ENCODE measurements around the gene SLC26A11.
A peak's percentile ranks its signal among the peaks of the same experiment; 100 is the strongest.

Gene SLC26A11
- total RNA-seq = 102 reads per million, percentile 83 among the genes with 10 or more reads in this experiment

DNA sequence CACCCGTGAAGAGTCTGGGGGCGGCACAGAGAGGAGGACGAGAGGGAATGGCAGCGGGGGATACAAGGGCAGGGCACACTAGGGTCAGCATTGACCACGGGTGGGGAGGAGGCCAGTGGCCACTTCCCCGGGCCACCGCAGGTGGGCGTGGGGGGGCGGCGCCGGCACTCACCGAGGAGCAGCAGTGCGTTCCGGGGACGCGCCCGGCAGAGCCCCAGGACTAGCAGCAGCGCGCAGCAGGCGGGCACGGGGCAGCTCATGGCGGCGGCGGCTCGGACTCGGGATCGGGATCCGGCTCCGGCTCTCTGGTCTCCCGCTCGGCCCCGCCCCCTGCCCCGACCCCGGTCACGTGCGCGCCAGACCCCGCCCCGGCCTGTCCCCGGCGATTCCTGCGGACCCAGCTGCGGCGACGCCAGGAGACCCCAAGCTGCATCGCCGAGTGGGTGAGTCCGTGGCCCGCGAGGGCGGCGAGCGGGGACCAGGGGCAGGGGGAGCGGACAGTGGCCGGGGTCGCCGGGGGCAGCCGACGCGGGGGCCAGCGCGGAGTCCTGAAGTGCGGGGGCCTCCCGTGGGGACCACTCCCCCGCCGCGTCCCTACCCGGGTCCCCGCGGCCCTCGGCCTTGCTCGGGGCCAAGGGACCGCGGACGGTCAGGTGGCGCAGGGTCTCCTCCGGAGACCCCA, at the start of gene SLC26A11, which contains the start of gene SGSH:
Gene SLC26A11 (plus strand): TSS at position 374 of the 682 bp plus-strand sequence. CDS start 1,134 bp downstream, outside the sequence.
Gene SGSH (minus strand): TSS at position 280 of the 682 bp plus-strand sequence. CDS start 20 bp downstream, at position 260.
- peak; percentile 43 for DNase-seq

DNA sequence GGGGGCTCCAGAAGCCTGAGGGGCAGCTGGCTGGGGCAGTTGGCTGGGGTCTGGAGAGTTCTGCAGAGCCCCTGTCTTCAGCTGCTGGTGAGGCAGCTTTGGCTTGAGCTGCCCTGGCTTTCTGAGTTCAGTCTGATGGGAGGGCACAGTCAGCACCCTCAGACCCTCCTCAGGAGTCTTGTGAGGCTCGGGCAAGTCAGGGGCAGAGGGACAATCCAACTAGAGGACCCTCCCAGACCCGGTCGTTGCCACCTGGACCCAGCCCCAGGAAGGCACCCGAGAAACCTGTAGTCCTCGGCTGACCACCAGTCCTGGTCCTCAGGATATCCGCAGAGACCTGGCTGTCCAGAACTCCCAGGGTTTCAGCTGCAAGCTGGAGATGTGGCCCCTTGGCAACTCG, 48.5 kb upstream of the SLC26A11 start:
- no peak for DNase-seq

DNA sequence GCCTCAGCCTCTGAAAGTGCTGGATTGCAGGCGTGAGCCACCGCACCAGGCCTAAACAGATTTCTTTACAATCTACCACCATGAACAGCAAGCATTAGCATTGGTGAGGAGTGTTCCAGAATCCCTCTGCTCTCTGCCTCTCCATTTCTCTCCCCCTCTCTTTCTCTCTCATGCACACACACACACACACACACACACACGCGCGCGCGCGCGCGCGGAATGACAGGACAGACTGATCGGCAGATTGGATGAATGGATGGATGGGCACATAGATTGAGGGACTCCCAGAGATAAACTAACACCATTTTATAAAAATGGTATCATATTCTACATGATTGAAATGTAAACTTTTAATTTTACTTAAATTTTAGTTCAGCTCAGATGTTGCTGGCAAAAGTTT, 47.1 kb upstream of the SLC26A11 start:
- no peak for DNase-seq

GRCh38 chr17:80173916-80174315, 46.3 kb upstream of the SLC26A11 start:
- DNase-seq = no peak

DNA sequence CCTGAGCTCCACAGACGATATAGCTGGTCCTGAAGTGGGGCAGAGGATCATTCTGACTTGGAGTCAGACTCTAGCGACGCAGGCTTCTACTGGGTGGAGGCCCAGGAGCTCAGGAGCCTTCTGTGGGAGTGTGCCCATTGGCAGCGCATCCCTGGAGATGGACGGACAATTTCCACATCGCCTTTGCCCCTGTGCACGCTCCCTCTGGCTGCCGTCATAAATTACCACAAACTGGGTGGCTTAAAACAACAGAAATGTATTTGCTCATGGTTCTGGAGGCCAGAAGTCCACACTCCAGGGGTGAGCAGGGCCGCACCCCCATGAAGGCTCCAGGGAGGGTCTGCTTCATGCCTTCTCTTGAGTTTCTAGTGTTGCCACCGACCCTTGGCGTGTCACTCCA, 43.5 kb upstream of the SLC26A11 start:
- no peak for DNase-seq

- no peak for DNase-seq
Observed at GRCh38 chr17:80177986-80178595, 42.1 kb upstream of the SLC26A11 start.

- DNase-seq = no peak
Observed at GRCh38 chr17:80180192-80180591, 40.0 kb upstream of the SLC26A11 start.

DNA sequence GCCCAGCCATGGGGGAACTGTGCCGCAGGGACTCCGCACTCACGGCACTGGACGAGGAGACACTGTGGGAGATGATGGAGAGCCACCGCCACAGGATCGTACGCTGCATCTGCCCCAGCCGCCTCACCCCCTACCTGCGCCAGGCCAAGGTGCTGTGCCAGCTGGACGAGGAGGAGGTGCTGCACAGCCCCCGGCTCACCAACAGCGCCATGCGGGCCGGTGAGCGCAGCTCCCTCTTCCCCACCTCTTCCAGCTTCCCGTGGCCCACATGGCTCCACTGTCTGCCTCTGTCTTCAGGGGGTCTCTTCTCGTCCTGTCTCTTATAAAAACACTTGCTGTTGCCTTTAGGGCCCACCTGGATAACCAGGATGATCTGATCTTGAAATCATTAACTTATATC, 38.8 kb upstream of the SLC26A11 start:
- DNase-seq = no peak

DNA sequence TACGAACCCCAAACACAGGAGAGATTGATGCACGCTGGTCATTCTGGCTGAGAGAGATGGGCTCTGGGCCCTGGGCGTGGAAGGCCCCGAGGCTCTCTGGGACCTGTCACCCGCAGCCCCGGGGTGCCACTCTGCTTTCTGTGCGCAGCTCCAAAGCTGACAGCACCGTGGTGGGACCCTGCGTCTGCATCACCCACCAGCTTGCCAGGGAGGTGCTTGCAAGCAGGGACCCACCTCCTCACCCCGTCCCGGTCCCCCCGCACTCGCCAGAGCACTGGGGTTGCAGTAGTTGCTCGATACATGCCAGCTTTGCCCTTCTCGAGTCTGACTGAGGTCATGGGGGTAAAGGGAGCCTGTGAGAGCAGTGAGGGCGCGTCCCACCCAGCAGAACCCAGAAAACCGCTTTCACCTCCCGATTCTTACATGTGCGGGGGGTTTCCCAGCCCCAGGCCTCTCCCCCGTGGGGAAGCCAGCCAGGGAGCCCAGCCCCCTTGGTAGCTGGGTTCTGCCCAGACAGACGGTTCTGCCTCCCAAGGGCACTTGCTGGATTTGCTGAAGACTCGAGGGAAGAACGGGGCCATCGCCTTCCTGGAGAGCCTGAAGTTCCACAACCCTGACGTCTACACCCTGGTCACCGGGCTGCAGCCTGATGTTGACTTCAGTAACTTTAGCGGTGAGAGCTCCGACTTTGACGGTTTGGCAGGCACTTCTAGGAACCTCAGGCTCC, 37.9 kb upstream of the SLC26A11 start:
- no peak for DNase-seq

DNA sequence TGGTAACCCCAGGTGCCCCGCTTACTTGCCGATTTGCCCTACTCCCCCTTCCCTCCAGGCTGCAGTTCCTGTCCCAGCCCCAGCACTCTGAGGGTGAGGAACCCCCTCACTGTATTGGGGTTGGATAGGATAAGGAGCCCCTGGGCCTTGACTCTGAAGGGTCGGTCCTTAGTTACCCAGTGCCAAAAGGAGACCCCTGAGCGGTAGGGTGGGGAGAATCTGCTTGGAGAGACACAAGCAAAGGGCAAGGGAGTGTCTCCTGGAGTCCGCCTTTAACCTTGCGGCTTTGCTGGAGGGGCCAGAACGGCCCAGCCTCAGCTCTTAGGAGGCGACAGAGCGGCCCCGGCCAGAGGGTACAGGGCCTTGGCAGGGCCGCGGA, 37.4 kb upstream of the SLC26A11 start:
- DNase-seq = no peak

- DNase-seq = no peak
Observed at GRCh38 chr17:80183581-80184422, 36.4 kb upstream of the SLC26A11 start.

DNA sequence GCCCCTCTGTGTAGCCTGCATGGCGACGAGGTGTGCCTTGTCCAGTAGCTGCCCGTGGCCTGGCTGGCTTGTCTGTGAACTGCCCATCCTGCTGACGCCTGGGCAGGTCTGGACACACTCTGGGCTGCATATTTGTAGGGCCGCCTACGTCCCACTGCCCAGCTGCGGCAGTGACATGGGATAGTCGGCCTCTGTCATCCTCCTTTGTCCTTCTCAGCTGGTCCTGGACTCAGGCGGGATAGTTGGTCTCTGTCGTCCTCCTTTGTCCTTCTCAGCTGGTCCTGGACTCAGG, 35.9 kb upstream of the SLC26A11 start:
- DNase-seq = no peak

- DNase-seq = no peak
Observed at GRCh38 chr17:80185968-80186367, 34.3 kb upstream of the SLC26A11 start.

DNA sequence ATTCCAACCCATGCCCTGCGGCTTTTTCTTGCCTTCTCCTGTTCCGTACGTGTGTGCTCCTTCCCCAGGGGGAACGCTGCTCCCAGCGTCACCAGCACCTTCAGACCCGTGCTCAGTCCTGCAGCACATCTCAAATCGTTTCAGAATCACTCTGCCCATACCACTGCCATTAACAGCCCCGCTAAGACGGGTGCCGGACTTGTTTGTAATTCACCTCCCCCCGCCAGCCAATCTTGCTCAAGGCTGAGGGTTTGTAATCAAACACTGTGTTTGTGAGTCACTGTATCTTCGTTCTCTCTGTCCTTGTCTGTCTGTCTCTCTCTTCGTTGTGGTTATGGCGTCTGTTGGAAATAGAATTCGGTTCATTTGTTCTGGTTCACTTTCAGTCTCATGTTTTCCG, 33.1 kb upstream of the SLC26A11 start:
- no peak for DNase-seq

DNA sequence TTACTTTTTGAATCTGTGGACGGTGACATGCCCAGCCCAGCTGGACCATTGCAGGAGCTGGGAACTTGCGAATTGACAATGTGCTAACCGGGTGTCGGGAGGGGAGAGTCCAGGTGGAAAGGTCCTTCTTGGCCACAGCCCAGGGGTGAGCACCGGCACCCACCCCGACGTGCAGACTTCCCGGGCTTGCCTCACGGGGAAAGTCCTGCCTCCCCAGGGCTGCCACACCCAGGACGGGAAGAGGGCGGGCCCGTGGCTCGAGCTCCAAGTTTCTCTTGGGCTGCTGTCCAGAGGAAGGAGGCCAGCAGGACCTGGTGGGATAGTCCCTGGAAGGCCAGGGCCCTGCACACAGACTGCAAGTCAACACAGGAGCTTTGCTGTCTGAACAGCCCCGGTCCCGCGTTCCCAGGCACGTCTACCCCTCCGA, 32.7 kb upstream of the SLC26A11 start:
- DNase-seq = no peak

DNA sequence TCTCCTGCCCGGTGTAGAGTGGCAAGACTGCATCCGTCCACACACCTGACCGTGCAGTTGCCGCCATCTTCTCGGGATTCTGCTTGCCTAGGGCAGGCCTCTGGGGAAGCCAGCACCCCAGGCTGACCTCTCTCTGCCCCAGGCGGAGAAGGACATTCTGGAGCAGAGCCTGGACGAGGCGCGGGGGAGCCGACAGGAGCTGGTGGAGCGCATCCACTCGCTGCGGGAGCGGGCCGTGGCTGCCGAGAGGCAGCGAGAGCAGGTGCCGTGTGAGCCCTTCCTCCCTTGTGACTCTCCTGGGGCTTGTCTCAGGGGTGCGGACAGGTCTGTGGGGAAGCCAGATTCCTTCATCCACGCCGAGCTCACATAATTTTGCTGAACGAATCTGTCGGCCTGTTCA, 30.6 kb upstream of the SLC26A11 start:
- no peak for DNase-seq

DNA sequence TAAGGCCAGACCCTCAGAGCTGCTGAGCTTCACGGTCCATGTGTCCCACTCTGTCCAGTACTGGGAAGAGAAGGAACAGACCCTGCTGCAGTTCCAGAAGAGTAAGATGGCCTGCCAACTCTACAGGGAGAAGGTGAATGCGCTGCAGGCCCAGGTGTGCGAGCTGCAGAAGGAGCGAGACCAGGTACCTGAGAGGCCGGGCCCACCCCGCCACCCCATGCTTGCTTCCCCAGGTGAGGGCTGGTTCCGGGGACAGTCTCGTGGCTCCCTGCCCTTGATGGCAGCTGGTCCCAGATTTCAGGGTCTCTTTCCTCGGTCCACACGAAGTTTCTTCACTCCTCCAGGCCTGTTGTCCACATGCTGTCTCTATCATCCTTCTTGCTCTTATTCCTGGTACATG, 29.5 kb upstream of the SLC26A11 start:
- no peak for DNase-seq

- no peak for DNase-seq
Observed at GRCh38 chr17:80191192-80191591, 29.0 kb upstream of the SLC26A11 start.

- DNase-seq = no peak
Observed at GRCh38 chr17:80191865-80192661, 28.2 kb upstream of the SLC26A11 start.

GRCh38 chr17:80195141-80195540, 25.1 kb upstream of the SLC26A11 start:
- DNase-seq = no peak

DNA sequence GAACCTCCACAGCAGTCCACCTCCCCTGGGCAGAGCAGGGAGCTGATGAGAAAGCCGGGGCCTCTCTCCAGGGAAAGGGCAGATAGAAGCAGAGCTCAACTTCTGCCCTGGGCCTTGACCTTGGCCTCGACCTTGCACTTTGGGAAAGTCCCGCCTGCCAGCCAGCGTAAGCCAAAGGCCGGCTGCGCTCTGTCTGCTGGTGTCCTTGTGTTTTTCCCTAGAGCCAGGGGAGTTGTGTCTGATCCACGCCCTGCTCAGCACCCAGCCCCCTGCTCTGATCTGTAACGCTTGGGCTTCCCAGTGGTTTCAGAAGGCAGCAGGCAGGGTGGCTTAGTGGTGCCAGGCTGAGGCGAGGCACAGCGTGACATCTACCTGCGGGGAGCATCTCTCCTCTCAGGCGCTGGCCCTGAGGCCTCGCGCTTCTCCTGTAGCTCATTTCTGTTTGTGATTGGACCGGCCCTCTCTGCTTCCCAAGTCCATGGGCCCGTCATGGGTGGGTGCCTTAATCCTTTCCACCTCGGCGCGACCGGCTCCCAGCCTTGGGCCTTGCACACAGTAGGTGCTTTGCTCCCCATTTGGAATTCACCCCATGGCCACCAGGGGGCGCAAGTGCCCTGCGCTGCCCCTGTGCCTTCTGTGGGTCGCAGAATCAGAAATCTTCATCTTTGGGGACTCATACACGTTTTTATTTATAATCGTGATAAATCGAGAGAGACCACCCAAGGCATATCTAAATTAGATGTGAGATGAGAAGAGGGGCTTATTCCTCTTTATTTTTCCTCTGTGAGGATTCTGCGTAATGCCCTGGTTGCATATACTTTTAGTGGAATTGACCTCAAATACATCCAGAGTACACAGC, 24.3 kb upstream of the SLC26A11 start:
- peak; percentile 52 for DNase-seq
